ENCODE data around the gene SLC16A13. TPM values are rescaled to one million over a fixed set of nuclear protein-coding genes. Genes with fewer than 3 reads are reported as not detected.

Gene SLC16A13
- total RNA-seq, 4 donors from 2014 or later, result 0.58 to 0.81 (median 0.72) TPM; not detected in 1

GRCh38 chr17:7027335-7027734 is 8.5 kb upstream of the SLC16A13 start:
- H3K4me1 ChIP-seq, result peaks cover 0 to 26% (median 0%) of the 10 kb centered on the region in 3 donors
- no peak overlapping the region for H3K4me3 ChIP-seq
- TF ChIP-seq POLR2AphosphoS5 (IDR thresholded peaks at IDR 0.05) (no peak), POLR2A (IDR thresholded peaks at IDR 0.05) (no peak), CTCF (IDR thresholded peaks at IDR 0.05) (no peak), EP300 (IDR thresholded peaks at IDR 0.05) (no peak)
- no peaks in the 10 kb centered on the region for H3K9me3 ChIP-seq
- H3K27ac ChIP-seq, result peak overlapping the region in 2 of 4 donors; percentile 1 to 27
- no peaks in the 10 kb centered on the region for H3K36me3 ChIP-seq
- WGBS, 2 donors (ENCODE audit: low coverage in 1 of 2), result 82% methylated on average over 6 of the region's 13 CpGs; no CpG with 5 or more reads in 1 of the 2 donors
- peaks cover 38% of the 10 kb centered on the region for H3K27me3 ChIP-seq
- no peak for ATAC-seq

- no peak for ATAC-seq
- peaks cover 0 to 9% (median 0%) of the 10 kb centered on the region in 3 donors for H3K4me1 ChIP-seq
- peaks cover 20% of the 10 kb centered on the region for H3K27me3 ChIP-seq
- H3K9me3 ChIP-seq, result no peaks in the 10 kb centered on the region
- no peak for TF ChIP-seq POLR2A (IDR thresholded peaks at IDR 0.05)
- no peak for TF ChIP-seq CTCF (IDR thresholded peaks at IDR 0.05)
- no peak for TF ChIP-seq POLR2AphosphoS5 (IDR thresholded peaks at IDR 0.05)
- no peak for TF ChIP-seq EP300 (IDR thresholded peaks at IDR 0.05)
- H3K27ac ChIP-seq, result peak overlapping the region in 3 of 4 donors; percentile 19 to 41 (median 33)
- no peak overlapping the region for H3K4me3 ChIP-seq
- no peaks in the 10 kb centered on the region for H3K36me3 ChIP-seq
- WGBS, 2 donors (ENCODE audit: low coverage in 1 of 2), result 67 to 100% methylated on average over 1 to 2 of the region's 3 CpGs
These were observed 6.7 kb upstream of the SLC16A13 start for GRCh38 chr17:7029096-7029495.

- H3K27ac ChIP-seq, result peak overlapping the region in 3 of 4 donors; percentile 19 to 45 (median 33)
- H3K27me3 ChIP-seq, result peaks cover 15% of the 10 kb centered on the region
- ATAC-seq, result peak; percentile 48
These were observed 6.2 kb upstream of the SLC16A13 start for GRCh38 chr17:7029659-7030058.

GRCh38 chr17:7034955-7035590 is 742 bp upstream of the SLC16A13 start:
- Histone ChIP-seq H3K27ac (peak overlapping the region in 3 of 4 donors; percentile 78 to 81 (median 78)), H3K9me3 (no peaks in the 10 kb centered on the region), H3K36me3 (no peaks in the 10 kb centered on the region), H3K27me3 (peaks cover 22% of the 10 kb centered on the region), H3K4me3 (peak overlapping the region; percentile 35 to 58), H3K4me1 (peaks cover 0 to 19% (median 13%) of the 10 kb centered on the region in 3 donors)
- ATAC-seq, result peak; percentile 32
- TF ChIP-seq EP300 (IDR thresholded peaks at IDR 0.05), result no peak
- TF ChIP-seq POLR2A (IDR thresholded peaks at IDR 0.05), result no peak
- TF ChIP-seq POLR2AphosphoS5 (IDR thresholded peaks at IDR 0.05), result no peak
- TF ChIP-seq CTCF (IDR thresholded peaks at IDR 0.05), result peak in 1 of 4 experiments; percentile 16
- WGBS, 2 donors (ENCODE audit: low coverage in 1 of 2), result 0 to 8% methylated on average over 1 to 6 of the region's 7 CpGs

More at GRCh38 chr17:7029659-7030058, 6.2 kb upstream of the SLC16A13 start:
- 74 to 100% methylated on average over 1 to 6 of the region's 8 CpGs for WGBS, 2 donors (ENCODE audit: low coverage in 1 of 2)
- H3K9me3 ChIP-seq, result no peaks in the 10 kb centered on the region
- H3K4me1 ChIP-seq, result peaks cover 0 to 5% (median 0%) of the 10 kb centered on the region in 3 donors
- TF ChIP-seq POLR2AphosphoS5 (IDR thresholded peaks at IDR 0.05) (peak; percentile 6), CTCF (IDR thresholded peaks at IDR 0.05) (no peak), EP300 (IDR thresholded peaks at IDR 0.05) (no peak)
- no peaks in the 10 kb centered on the region for H3K36me3 ChIP-seq
- no peak overlapping the region for H3K4me3 ChIP-seq

All from gastroesophageal sphincter (tissue), 4 donors.